Naive thymus-derived CD8-positive, alpha-beta T cell (primary cell): ENCODE data around the gene GATD1. TPM values are rescaled to one million over a fixed set of nuclear protein-coding genes. Genes with fewer than 3 reads are reported as not detected.

Experiments used
- polyA plus RNA-seq, 3 donors: library from polyadenylated mRNA; unstranded; fragments of 300-500 nt; fragmentation: Illumina TruSeq; gene quantifications; one replicate each; pipeline ENCODE4 v1.2.3, GENCODE V29; 2021
- total RNA-seq, 8 experiments: library from RNA in 2 of 8; stranded (reverse) in 2 of 8; gene quantifications; one replicate each; pipeline ENCODE4 v1.2.3 and lab custom pipeline; 2021 to 2026

GATD1 gene
- total and polyA plus RNA-seq, 5 experiments from 2014 or later, result 7.2 to 65.6 (median 20.7) TPM

Other genes starting within 250 kb of the GATD1 start
- 10 to 100 TPM; 36.2 to 40.7 TPM for gene HRAS, start 241.9 kb downstream of the GATD1 start, total RNA-seq
- gene HRAS, start 241.9 kb downstream of the GATD1 start, polyA plus RNA-seq, result 10 to 100 TPM in 2 of 3 donors, 1 to 10 TPM in 1; 8.6 to 26.7 (median 15.3) TPM
- 1 to 10 TPM; 4.4 to 5.2 TPM for gene LRRC56, start 240.0 kb downstream of the GATD1 start, total RNA-seq
- 1 to 10 TPM in 1 of 3 donors, under 1 TPM in 2; 0.32 to 1.1 (median 0.44) TPM for gene LRRC56, start 240.0 kb downstream of the GATD1 start, polyA plus RNA-seq
- 1 to 10 TPM; 6.5 to 7.2 TPM for gene LMNTD2, start 216.7 kb downstream of the GATD1 start, total RNA-seq
- gene LMNTD2, start 216.7 kb downstream of the GATD1 start, polyA plus RNA-seq, result 1 to 10 TPM in 1 of 3 donors, under 1 TPM in 2; 0.96 to 1.9 (median 0.99) TPM
- 10 to 100 TPM; 33.7 to 37.6 TPM for gene RASSF7, start 216.5 kb downstream of the GATD1 start, total RNA-seq
- 10 to 100 TPM; 22.5 to 32.3 (median 24.2) TPM for gene RASSF7, start 216.5 kb downstream of the GATD1 start, polyA plus RNA-seq
- gene PHRF1, start 201.0 kb downstream of the GATD1 start, total RNA-seq, result 10 to 100 TPM; 48.9 to 54.7 TPM
- 10 to 100 TPM in 1 of 3 donors, 1 to 10 TPM in 2; 3.5 to 19.8 (median 6.7) TPM for gene PHRF1, start 201.0 kb downstream of the GATD1 start, polyA plus RNA-seq
- gene IRF7, start 161.5 kb downstream of the GATD1 start, total RNA-seq, result 10 to 100 TPM; 55.0 to 55.2 TPM
- gene IRF7, start 161.5 kb downstream of the GATD1 start, polyA plus RNA-seq, result 10 to 100 TPM; 19.8 to 38.6 (median 25.3) TPM
- gene CDHR5, start 152.5 kb downstream of the GATD1 start, total RNA-seq, result not detected
- not detected for gene CDHR5, start 152.5 kb downstream of the GATD1 start, polyA plus RNA-seq
- not detected for gene SCT, start 150.3 kb downstream of the GATD1 start, total RNA-seq
- gene SCT, start 150.3 kb downstream of the GATD1 start, polyA plus RNA-seq, result not detected
- gene DRD4, start 140.2 kb downstream of the GATD1 start, total RNA-seq, result 1 to 10 TPM; 1.2 to 1.4 TPM
- gene DRD4, start 140.2 kb downstream of the GATD1 start, polyA plus RNA-seq, result not detected
- 10 to 100 TPM; 46.5 to 51.0 TPM for gene DEAF1, start 82.3 kb downstream of the GATD1 start, total RNA-seq
- 10 to 100 TPM; 27.0 to 58.2 (median 27.9) TPM for gene DEAF1, start 82.3 kb downstream of the GATD1 start, polyA plus RNA-seq
- gene TMEM80, start 81.7 kb downstream of the GATD1 start, total RNA-seq, result 10 to 100 TPM; 46.0 to 49.2 TPM
- gene TMEM80, start 81.7 kb downstream of the GATD1 start, polyA plus RNA-seq, result 10 to 100 TPM; 22.2 to 44.6 (median 32.4) TPM
- 1 to 10 TPM; 8.2 to 9.7 TPM for gene EPS8L2, start 71.3 kb downstream of the GATD1 start, total RNA-seq
- gene EPS8L2, start 71.3 kb downstream of the GATD1 start, polyA plus RNA-seq, result 10 to 100 TPM in 2 of 3 donors, 1 to 10 TPM in 1; 9.6 to 20.4 (median 14.8) TPM
- gene TALDO1, start 30.0 kb downstream of the GATD1 start, total RNA-seq, result 100 to 1,000 TPM; 120 to 124 TPM
- gene TALDO1, start 30.0 kb downstream of the GATD1 start, polyA plus RNA-seq, result 100 to 1,000 TPM; 160 to 173 (median 166) TPM
- gene CEND1, start 12.6 kb upstream of the GATD1 start, total RNA-seq, result not detected
- not detected for gene CEND1, start 12.6 kb upstream of the GATD1 start, polyA plus RNA-seq
- 10 to 100 TPM; 18.1 to 19.2 TPM for gene SLC25A22, start 20.8 kb upstream of the GATD1 start, total RNA-seq
- gene SLC25A22, start 20.8 kb upstream of the GATD1 start, polyA plus RNA-seq, result 10 to 100 TPM in 1 of 3 donors, 1 to 10 TPM in 2; 6.4 to 16.4 (median 6.5) TPM
- gene PIDD1, start 27.7 kb upstream of the GATD1 start, total RNA-seq, result 10 to 100 TPM; 37.7 to 40.7 TPM
- gene PIDD1, start 27.7 kb upstream of the GATD1 start, polyA plus RNA-seq, result 1 to 10 TPM; 2.5 to 6.6 (median 4.1) TPM
- gene RPLP2, start 32.5 kb upstream of the GATD1 start, total RNA-seq, result 1,000 to 10,000 TPM; 5,498 to 5,522 TPM
- gene RPLP2, start 32.5 kb upstream of the GATD1 start, polyA plus RNA-seq, result 1,000 to 10,000 TPM; 4,080 to 5,338 (median 4,376) TPM
- gene PNPLA2, start 41.4 kb upstream of the GATD1 start, total RNA-seq, result 100 to 1,000 TPM; 248 to 251 TPM
- gene PNPLA2, start 41.4 kb upstream of the GATD1 start, polyA plus RNA-seq, result 10 to 100 TPM; 20.5 to 42.7 (median 31.5) TPM
- under 1 TPM; 0.60 to 0.85 TPM for gene CRACR2B, start 50.4 kb upstream of the GATD1 start, total RNA-seq
- under 1 TPM in 1 of 3 donors, not detected in 2; 0.18 TPM for gene CRACR2B, start 50.4 kb upstream of the GATD1 start, polyA plus RNA-seq
- gene CD151, start 55.5 kb upstream of the GATD1 start, total RNA-seq, result 10 to 100 TPM; 20.8 to 24.3 TPM
- gene CD151, start 55.5 kb upstream of the GATD1 start, polyA plus RNA-seq, result 10 to 100 TPM in 2 of 3 donors, 1 to 10 TPM in 1; 9.4 to 11.2 (median 10.2) TPM
- 10 to 100 TPM; 50.3 to 50.6 TPM for gene POLR2L, start 65.0 kb upstream of the GATD1 start, total RNA-seq
- 100 to 1,000 TPM in 1 of 3 donors, 10 to 100 TPM in 2; 96.5 to 102 (median 99.7) TPM for gene POLR2L, start 65.0 kb upstream of the GATD1 start, polyA plus RNA-seq
- gene TSPAN4, start 65.4 kb upstream of the GATD1 start, total RNA-seq, result 1 to 10 TPM; 6.0 to 8.9 TPM
- 10 to 100 TPM in 1 of 3 donors, 1 to 10 TPM in 2; 7.2 to 12.8 (median 8.3) TPM for gene TSPAN4, start 65.4 kb upstream of the GATD1 start, polyA plus RNA-seq
- gene CHID1, start 133.3 kb upstream of the GATD1 start, total RNA-seq, result 10 to 100 TPM; 54.6 to 55.8 TPM
- 10 to 100 TPM; 50.2 to 61.5 (median 54.7) TPM for gene CHID1, start 133.3 kb upstream of the GATD1 start, polyA plus RNA-seq
- gene AP2A2, start 148.4 kb upstream of the GATD1 start, total RNA-seq, result 10 to 100 TPM; 77.8 to 80.8 TPM
- gene AP2A2, start 148.4 kb upstream of the GATD1 start, polyA plus RNA-seq, result 10 to 100 TPM in 2 of 3 donors, 1 to 10 TPM in 1; 8.2 to 13.9 (median 11.6) TPM